HG02678 (cell line): ENCODE results near the gene TCTA.

Experiments used
- ATAC-seq: cut with Tn5 transposase; IDR thresholded peaks from one replicate; pipeline ENCODE4 v1.9.1; 2021; ENCODE audit warnings: mild to moderate bottlenecking, moderate library complexity; ENCODE audit not compliant: unreplicated experiment

TCTA gene

DNA sequence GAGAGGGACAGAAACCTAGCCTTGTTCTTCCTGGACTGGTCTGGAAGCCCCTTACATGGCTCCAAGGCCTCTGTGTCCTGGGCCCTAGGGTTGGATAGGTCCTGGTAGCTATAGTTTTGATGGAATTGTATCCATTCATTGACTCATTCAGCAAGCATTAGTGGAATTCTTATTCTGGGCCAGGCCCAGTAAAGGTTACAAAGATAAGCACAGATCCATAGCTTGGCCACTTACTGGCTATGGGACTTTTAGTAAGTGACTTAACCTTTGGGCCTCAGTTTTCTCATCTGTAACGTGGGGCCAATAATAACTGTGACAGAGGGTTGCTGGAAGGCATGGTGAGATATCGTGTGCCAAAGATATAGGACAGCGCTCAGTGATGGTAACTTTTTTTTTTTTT lies 44.2 kb downstream of the TCTA start:
- no peak for ATAC-seq

DNA sequence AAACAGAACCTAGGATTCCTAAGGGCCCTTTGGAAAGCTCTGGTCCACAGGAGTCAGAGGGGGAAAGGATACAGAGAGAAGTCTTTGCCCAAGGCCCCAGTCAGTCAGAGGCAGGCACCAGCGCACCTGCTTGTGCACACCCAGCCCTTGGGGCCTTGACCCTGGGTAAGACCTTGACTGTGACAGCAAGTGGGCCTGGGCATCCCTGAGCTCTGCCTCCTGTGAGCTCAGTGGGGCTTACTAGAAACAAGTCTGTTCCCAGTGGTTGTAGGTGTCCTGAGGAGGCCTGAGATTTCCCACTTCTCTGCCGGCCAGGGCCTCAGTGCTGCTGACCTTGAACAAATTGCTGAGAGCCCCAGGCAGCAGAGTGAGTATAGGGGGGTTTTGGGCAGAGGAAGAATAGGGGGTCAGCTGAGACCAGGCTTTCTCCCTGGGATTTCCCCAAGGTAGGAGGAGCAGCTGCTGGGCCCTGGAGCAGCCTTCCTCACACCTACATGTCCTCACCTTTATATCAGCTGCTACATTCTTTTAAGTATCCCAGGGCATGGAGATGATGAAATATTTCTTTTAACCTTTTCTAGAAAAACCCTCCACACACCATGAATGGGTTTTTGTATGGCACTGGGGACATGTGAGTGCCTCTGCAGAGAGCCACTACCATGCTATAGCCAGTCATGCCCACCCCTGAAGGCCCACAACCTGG lies 48.1 kb downstream of the TCTA start:
- no peak for ATAC-seq

DNA sequence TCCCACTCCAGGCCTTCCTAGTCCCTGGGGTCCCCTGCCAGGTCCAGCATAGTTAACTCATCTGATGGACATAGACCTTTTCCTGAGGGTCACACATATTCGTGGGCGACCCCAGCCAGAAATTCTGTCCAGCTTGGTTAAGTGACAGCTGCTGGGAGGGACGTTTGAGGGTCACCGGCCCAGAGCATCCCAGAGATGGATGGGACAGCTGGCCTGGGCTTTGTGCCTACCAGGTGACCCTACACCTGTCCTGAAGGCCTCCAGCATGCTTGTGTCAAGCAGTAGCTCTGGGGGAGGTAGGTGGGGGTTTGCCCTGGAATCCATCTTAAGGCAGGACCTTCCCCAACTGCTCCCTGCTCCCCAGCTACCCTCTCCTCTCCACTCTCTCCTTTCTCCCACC lies 48.7 kb downstream of the TCTA start:
- ATAC-seq, result no peak

DNA sequence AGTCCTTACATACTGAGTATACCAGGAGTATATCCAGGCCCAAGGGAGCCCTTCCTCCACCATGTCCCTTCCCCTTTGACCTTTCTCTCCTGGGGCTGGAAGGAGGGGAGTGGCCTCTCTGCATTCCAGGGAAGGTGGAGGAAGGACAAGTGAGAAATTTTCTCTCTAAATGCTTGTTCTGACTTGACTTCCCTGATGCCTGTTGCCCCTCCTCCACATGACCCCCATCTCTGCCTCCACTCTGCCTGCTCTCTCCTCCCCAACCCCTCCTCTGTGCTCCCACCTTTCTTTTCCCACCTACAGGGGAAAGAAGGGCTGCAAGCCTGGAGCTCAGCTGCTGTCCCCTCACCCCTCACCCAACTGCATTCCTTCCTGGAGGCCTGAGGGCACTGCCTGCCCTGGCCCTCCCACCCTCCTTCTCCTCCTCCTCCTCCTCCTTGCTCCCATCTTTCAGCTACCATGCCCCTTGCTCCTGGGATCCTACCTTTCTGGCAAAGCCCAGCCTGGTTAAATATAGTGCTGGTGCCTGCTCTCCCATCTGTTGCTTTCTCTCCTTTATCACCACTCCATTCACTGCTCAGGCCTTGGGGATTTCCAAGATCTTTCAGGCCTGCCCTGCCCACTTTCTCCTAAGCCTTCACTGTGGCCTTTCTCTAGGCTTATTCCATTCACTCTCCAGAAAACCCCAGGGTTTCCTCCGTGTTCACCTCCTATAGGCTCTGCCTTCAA lies 49.4 kb downstream of the TCTA start:
- ATAC-seq, result no peak

DNA sequence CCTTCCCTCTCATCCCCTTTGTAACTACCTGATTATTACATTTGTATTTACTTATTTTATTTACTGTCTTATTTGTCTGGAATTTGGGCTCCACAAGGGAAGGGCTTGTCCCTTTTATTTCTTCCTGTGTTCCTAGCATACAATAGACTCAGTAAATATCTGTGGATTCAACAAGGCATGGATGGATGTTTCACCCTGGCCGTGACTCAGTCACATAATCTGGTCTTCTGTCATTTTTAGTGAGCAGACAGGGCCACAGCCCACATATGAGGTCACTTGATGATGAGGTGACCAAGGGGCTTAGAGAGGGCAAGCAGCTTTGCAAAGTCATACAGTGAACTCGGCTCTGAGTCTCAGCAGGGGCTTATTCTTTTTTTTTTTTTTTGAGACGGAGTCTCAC lies 50.0 kb downstream of the TCTA start:
- ATAC-seq, result no peak

DNA sequence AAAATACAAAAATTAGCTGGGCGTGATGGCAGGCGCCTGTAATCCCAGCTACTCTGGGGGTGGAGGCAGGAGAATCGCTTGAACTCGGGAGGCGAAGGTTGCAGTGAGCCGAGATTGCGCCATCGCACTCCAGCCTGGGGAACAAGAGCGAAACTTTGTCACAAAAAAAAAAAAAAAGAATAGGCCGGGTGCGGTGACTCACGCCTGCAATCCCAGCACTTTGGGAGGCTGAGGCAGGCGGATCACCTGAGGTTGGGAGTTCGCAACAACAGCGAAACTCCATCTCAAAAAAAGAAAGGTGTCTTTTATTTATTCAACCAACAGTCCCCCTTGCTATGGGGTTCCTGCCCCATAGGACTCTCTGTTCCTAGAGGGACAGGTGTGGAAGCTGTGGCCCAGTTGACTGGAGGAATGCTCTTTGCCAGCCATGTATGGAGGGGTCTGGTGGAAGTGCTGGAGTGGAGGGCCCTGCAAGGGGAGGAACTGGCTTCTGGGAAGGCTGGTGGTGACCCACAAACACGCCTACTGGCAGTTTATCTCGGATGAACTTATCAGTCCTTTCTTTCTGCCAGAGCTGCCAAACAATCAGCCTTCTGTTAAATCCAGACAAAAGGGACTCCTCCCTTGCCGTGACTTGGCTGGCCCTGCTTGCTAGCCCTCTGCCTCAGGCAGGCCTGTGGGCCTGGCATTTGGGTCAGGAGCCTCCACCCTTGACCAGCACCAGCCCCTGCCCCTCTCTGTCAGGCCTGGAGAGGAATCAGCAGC lies 53.2 kb downstream of the TCTA start:
- ATAC-seq, result no peak
